Measurements from ENCODE around the gene TMEM219. TPM values are rescaled to one million over a fixed set of nuclear protein-coding genes. Genes with fewer than 3 reads are reported as not detected.
A peak's percentile ranks its signal among the peaks of the same experiment; 100 is the strongest.

TMEM219 gene
- total and polyA plus RNA-seq, 9 of the 15 experiments (the other 6 are each of a cell fraction or from before 2014, with no cell fraction given), result 35.3 to 62.8 (median 55.5) TPM

GRCh38 chr16:29961479-29962343 lies at the start of gene TMEM219 (continued):
- TF ChIP-seq ZBTB2 (IDR thresholded peaks at IDR 0.05) (peak; percentile 66), HDAC8 (tag; IDR thresholded peaks at IDR 0.05) (no peak), HINFP (tag; conservative IDR thresholded peaks at IDR 0.05; ENCODE audit: low read depth) (no peak), TAF9B (IDR thresholded peaks at IDR 0.05; ENCODE audit: partially characterized antibody) (peak; percentile 30), TRIM28 (IDR thresholded peaks at IDR 0.05) (peak; percentile 79; the same call in 1 of the 2 replicates), KLF6 (CRISPR knock-in tag; IDR thresholded peaks at IDR 0.05; ENCODE audit: borderline replicate concordance) (no peak), SIN3A (IDR thresholded peaks at IDR 0.05; ENCODE audit: borderline replicate concordance in 2 of 2, control insufficient read depth in 1 of 2, low read depth in 2 of 2, low read length in 2 of 2) (peak; percentile 18 to 51; a peak in 1 of 4 replicates), POLR2A (conservative IDR thresholded peaks at IDR 0.05) (peak; percentile 78), ZNF431 (CRISPR knock-in tag; IDR thresholded peaks at IDR 0.05) (0 out of 2 replicates have a peak, but pooled peaks have one; percentile 52), SPI1 (IDR thresholded peaks at IDR 0.05; ENCODE audit: borderline replicate concordance, low read depth, low read length) (peak; percentile 44; the same call in 1 of the 2 replicates), BRF1 (IDR thresholded peaks at IDR 0.05; ENCODE audit: borderline replicate concordance, extremely low read depth, insufficient read length) (no peak), ESRRA (IDR thresholded peaks at IDR 0.05; ENCODE audit: borderline replicate concordance, low read depth) (peak; percentile 61; the same call in 1 of the 2 replicates), MNT (conservative IDR thresholded peaks at IDR 0.05) (peak in 1 of 2 experiments; percentile 61; a peak in 2 of 4 replicates), TBL1XR1 (IDR thresholded peaks at IDR 0.05; ENCODE audit: low read length in 2 of 2) (0 out of 4 replicates have a peak, but pooled peaks of 1 of the 2 experiments have one; percentile 5)
- TF ChIP-seq, protein P1, sequence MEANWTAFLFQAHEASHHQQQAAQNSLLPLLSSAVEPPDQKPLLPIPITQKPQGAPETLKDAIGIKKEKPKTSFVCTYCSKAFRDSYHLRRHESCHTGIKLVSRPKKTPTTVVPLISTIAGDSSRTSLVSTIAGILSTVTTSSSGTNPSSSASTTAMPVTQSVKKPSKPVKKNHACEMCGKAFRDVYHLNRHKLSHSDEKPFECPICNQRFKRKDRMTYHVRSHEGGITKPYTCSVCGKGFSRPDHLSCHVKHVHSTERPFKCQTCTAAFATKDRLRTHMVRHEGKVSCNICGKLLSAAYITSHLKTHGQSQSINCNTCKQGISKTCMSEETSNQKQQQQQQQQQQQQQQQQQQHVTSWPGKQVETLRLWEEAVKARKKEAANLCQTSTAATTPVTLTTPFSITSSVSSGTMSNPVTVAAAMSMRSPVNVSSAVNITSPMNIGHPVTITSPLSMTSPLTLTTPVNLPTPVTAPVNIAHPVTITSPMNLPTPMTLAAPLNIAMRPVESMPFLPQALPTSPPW (CRISPR knock-in tag; IDR thresholded peaks at IDR 0.05), result peak; percentile 93
